Measurements from ENCODE around the gene BMPR1A. TPM values are rescaled to one million over a fixed set of nuclear protein-coding genes. Genes with fewer than 3 reads are reported as not detected.
A peak's percentile ranks its signal among the peaks of the same experiment; 100 is the strongest.

BMPR1A gene
- total RNA-seq, 2 donors from 2014 or later = 37.4 to 50.9 TPM

GRCh38 chr10:86758189-86759072 is 2.0 kb downstream of the BMPR1A start:
- no peaks in the 10 kb centered on the region for H3K27me3 ChIP-seq
- intact Hi-C loops (cut with DNase I) = no loop called here
- no peak for TF ChIP-seq CTCF (IDR thresholded peaks at IDR 0.05)
- H3K9me3 ChIP-seq = no peaks in the 10 kb centered on the region
- no peak for DNase-seq
- H3K36me3 ChIP-seq = no peaks in the 10 kb centered on the region
- peak overlapping the region in 1 of 2 donors; percentile 90 for H3K9ac ChIP-seq (ENCODE audit: low read depth in 2 of 2, low read length in 2 of 2)
- peak overlapping the region; percentile 20 for H3K27ac ChIP-seq
- peak overlapping the region; percentile 87 for H3K4me3 ChIP-seq
- H3K4me1 ChIP-seq = peaks cover 4% of the 10 kb centered on the region

GRCh38 chr10:86759073-86759672 is 2.8 kb downstream of the BMPR1A start:
- Histone ChIP-seq H3K9ac (ENCODE audit: low read depth in 2 of 2, low read length in 2 of 2) (peak overlapping the region in 1 of 2 donors; percentile 90), H3K4me1 (peaks cover 4% of the 10 kb centered on the region), H3K27ac (peak overlapping the region; percentile 20), H3K27me3 (no peaks in the 10 kb centered on the region), H3K9me3 (no peaks in the 10 kb centered on the region), H3K36me3 (no peaks in the 10 kb centered on the region), H3K4me3 (no peak overlapping the region)
- TF ChIP-seq CTCF (IDR thresholded peaks at IDR 0.05) = no peak
- DNase-seq = no peak
- intact Hi-C loops (cut with DNase I) = no loop called here

GRCh38 chr10:86763404-86763803 is 7.0 kb downstream of the BMPR1A start:
- Histone ChIP-seq H3K36me3 (no peaks in the 10 kb centered on the region), H3K9ac (ENCODE audit: low read depth in 2 of 2, low read length in 2 of 2) (no peak overlapping the region), H3K9me3 (no peaks in the 10 kb centered on the region), H3K4me1 (peaks cover 4% of the 10 kb centered on the region), H3K4me3 (no peak overlapping the region), H3K27ac (no peak overlapping the region), H3K27me3 (no peaks in the 10 kb centered on the region)
- no peak for TF ChIP-seq CTCF (IDR thresholded peaks at IDR 0.05)
- no peak for DNase-seq
- intact Hi-C loops (cut with DNase I) = no loop called here

GRCh38 chr10:86765548-86765947 is 9.1 kb downstream of the BMPR1A start:
- Histone ChIP-seq H3K27ac (no peak overlapping the region), H3K4me3 (no peak overlapping the region), H3K4me1 (no peaks in the 10 kb centered on the region), H3K9ac (ENCODE audit: low read depth in 2 of 2, low read length in 2 of 2) (no peak overlapping the region), H3K9me3 (no peaks in the 10 kb centered on the region), H3K27me3 (no peaks in the 10 kb centered on the region), H3K36me3 (no peaks in the 10 kb centered on the region)
- DNase-seq = no peak
- intact Hi-C loops (cut with DNase I) = no loop called here
- TF ChIP-seq CTCF (IDR thresholded peaks at IDR 0.05) = no peak

- Histone ChIP-seq H3K36me3 (no peaks in the 10 kb centered on the region), H3K9me3 (no peaks in the 10 kb centered on the region), H3K9ac (ENCODE audit: low read depth in 2 of 2, low read length in 2 of 2) (no peak overlapping the region), H3K4me3 (no peak overlapping the region), H3K27ac (no peak overlapping the region), H3K27me3 (no peaks in the 10 kb centered on the region), H3K4me1 (no peaks in the 10 kb centered on the region)
- TF ChIP-seq CTCF (IDR thresholded peaks at IDR 0.05) = no peak
- intact Hi-C loops (cut with DNase I) = no loop called here
- DNase-seq = no peak
Measured at GRCh38 chr10:86768412-86769062, 12.1 kb downstream of the BMPR1A start.
